Natural killer cell (primary cell): Measurements from ENCODE around the gene ZMYND19. TPM values are rescaled to one million over a fixed set of nuclear protein-coding genes. Genes with fewer than 3 reads are reported as not detected.
"Not testable (repeated sequence)": the region's sequence is repeated elsewhere in the genome, so short reads cannot be mapped to it uniquely, and the experiment has no call there.

Source experiments
- ATAC-seq, 3 donors: fragments of 150-1000 bp in 2 of 3; fragments of 200-7000 bp in 1 of 3; cut with Tn5 transposase; 1 replicate in 1 of 3; 2 replicates in 2 of 3; pipeline ENCODE4 v1.10.0; 2021; ENCODE audit warnings: mild to moderate bottlenecking in 2 of 3, moderate library complexity in 2 of 3
- DNase-seq, 2 donors: peaks; one replicate each; pipeline versions ENCODE4 v3.0.0 to v3.0.0-alpha.2; 2013 to 2021; ENCODE audit warnings: mixed read lengths in 1 of 2
- H3K27ac ChIP-seq: one replicate; pipeline ENCODE4 v1.5.1; 2013; ENCODE audit warnings: mild to moderate bottlenecking, low read length
- H3K27me3 ChIP-seq: one replicate; pipeline ENCODE4 v1.6.1; 2013; ENCODE audit warnings: low read length; ENCODE audit not compliant: control insufficient read depth, insufficient read depth
- H3K36me3 ChIP-seq: one replicate; pipeline ENCODE4 v1.6.1; 2013; ENCODE audit warnings: low read length; ENCODE audit not compliant: control insufficient read depth, insufficient read depth
- H3K4me1 ChIP-seq: one replicate; pipeline ENCODE4 v1.6.1; 2013; ENCODE audit warnings: low read length; ENCODE audit not compliant: control insufficient read depth, insufficient read depth
- H3K4me3 ChIP-seq: one replicate; pipeline ENCODE4 v1.5.1; 2013; ENCODE audit warnings: low read length
- H3K9me3 ChIP-seq: one replicate; pipeline ENCODE4 v1.6.1; 2013; ENCODE audit warnings: low read length; ENCODE audit not compliant: control insufficient read depth, insufficient read depth
- H3K27ac Mint-ChIP-seq, 2 donors: one replicate each; pipeline ENCODE4 v1.8.0; 2022; ENCODE audit warnings: mild to moderate bottlenecking in 2 of 2, mixed read lengths in 2 of 2, moderate library complexity in 1 of 2
- H3K27me3 Mint-ChIP-seq, 2 donors: one replicate each; pipeline ENCODE4 v1.8.0; 2022; ENCODE audit warnings: low read depth in 2 of 2, mixed read lengths in 2 of 2
- H3K36me3 Mint-ChIP-seq: one replicate; pipeline ENCODE4 v1.8.0; 2022; ENCODE audit warnings: mixed read lengths
- H3K4me1 Mint-ChIP-seq, 2 donors: one replicate each; pipeline ENCODE4 v1.8.0; 2022; ENCODE audit warnings: mixed read lengths in 2 of 2
- H3K4me3 Mint-ChIP-seq: one replicate; pipeline ENCODE4 v1.8.0; 2022; ENCODE audit warnings: mild to moderate bottlenecking, moderate library complexity, mixed read lengths
- H3K9me3 Mint-ChIP-seq, 2 donors: one replicate each; pipeline ENCODE4 v1.8.0; 2022; ENCODE audit warnings: mixed read lengths in 2 of 2
- CTCF ChIP-seq: fragments of 200-600 bp; IDR thresholded peaks from one replicate; pipeline ENCODE4 v1.8.0; 2022; ENCODE audit warnings: antibody characterized with exemption
- WGBS: methylation state at CpG from one replicate; pipeline ENCODE4 v1.1.7; 2013; ENCODE audit warnings: missing lambda C conversion rate; ENCODE audit not compliant: insufficient coverage; 5-methylcytosine and 5-hydroxymethylcytosine counted together
- intact Hi-C: fragments of 100-400 bp; cut with micrococcal nuclease; formaldehyde crosslinking; loops from one replicate; pipeline ENCODE4 v1.14.2; 2022
- total RNA-seq, 4 donors: library from RNA; stranded (reverse); fragments of 120-200 nt in 1 of 4; gene quantifications; one replicate each; pipeline versions ENCODE4 v1.2.3 to v1.2.4, GENCODE V29; 2013 to 2022

ZMYND19 gene
- total RNA-seq, 3 donors from 2014 or later (not counting 1 experiment from before 2014, with no cell fraction given) = 6.5 to 18.8 (median 16.3) TPM

- DNase-seq = no peak
- Mint-ChIP-seq H3K36me3 (no peaks in the 10 kb centered on the region), H3K4me1 (peaks cover 19 to 20% of the 10 kb centered on the region in 2 donors), H3K9me3 (no peaks in the 10 kb centered on the region), H3K27me3 (no peaks in the 10 kb centered on the region), H3K27ac (peak overlapping the region in 1 of 2 donors; percentile 57), H3K4me3 (no peak overlapping the region)
- no peaks in the 10 kb centered on the region for H3K36me3 ChIP-seq
- H3K4me3 ChIP-seq = no peak overlapping the region
- peaks cover 16% of the 10 kb centered on the region for H3K4me1 ChIP-seq
- no peak for ATAC-seq
- no peaks in the 10 kb centered on the region for H3K9me3 ChIP-seq
- intact Hi-C loops = no loop called here
- H3K27ac ChIP-seq = no peak overlapping the region
- no peak for TF ChIP-seq CTCF
- no peaks in the 10 kb centered on the region for H3K27me3 ChIP-seq
Measured at GRCh38 chr9:137535120-137535428, 55.2 kb downstream of the ZMYND19 start.

- TF ChIP-seq CTCF = peak; percentile 55
- DNase-seq (peak in 1 of 2 donors; percentile 59), ATAC-seq (peak; percentile 46 to 78 (median 67))
- H3K36me3 Mint-ChIP-seq = no peaks in the 10 kb centered on the region
- Histone ChIP-seq H3K4me1 (peaks cover 16% of the 10 kb centered on the region), H3K27ac (no peak overlapping the region), H3K4me3 (no peak overlapping the region), H3K27me3 (no peaks in the 10 kb centered on the region), H3K9me3 (no peaks in the 10 kb centered on the region), H3K36me3 (no peaks in the 10 kb centered on the region)
- H3K27me3 Mint-ChIP-seq = no peaks in the 10 kb centered on the region
- H3K4me1 Mint-ChIP-seq = peaks cover 19 to 20% of the 10 kb centered on the region in 2 donors
- peak overlapping the region in 1 of 2 donors; percentile 57 for H3K27ac Mint-ChIP-seq
- intact Hi-C loops = no loop called here
- H3K4me3 Mint-ChIP-seq = no peak overlapping the region
- no peaks in the 10 kb centered on the region for H3K9me3 Mint-ChIP-seq
- 57% methylated on average over 19 of the region's 19 CpGs for WGBS
Measured at GRCh38 chr9:137534256-137535119, 55.8 kb downstream of the ZMYND19 start.

- H3K4me1 ChIP-seq = peaks cover 16% of the 10 kb centered on the region
- H3K27me3 ChIP-seq, H3K9me3 ChIP-seq, H3K36me3 Mint-ChIP-seq, H3K4me3 ChIP-seq, H3K27me3 Mint-ChIP-seq, intact Hi-C loops, H3K36me3 ChIP-seq, DNase-seq, H3K4me3 Mint-ChIP-seq, H3K9me3 Mint-ChIP-seq, ATAC-seq, H3K27ac ChIP-seq, H3K27ac Mint-ChIP-seq: not testable (repeated sequence)
- WGBS = 88% methylated on average over 10 of the region's 10 CpGs
- peaks cover 19 to 20% of the 10 kb centered on the region in 2 donors for H3K4me1 Mint-ChIP-seq
Measured at GRCh38 chr9:137532891-137533468, 57.3 kb downstream of the ZMYND19 start.

Other genes with a start within 250 kb of the ZMYND19 start
- 10 to 100 TPM; 28.0 to 35.3 (median 29.6) TPM for gene EXD3, start 167.3 kb downstream of the ZMYND19 start, total RNA-seq
- 1 to 10 TPM; 4.7 to 10.0 (median 7.7) TPM for gene NOXA1, start 167.1 kb downstream of the ZMYND19 start, total RNA-seq
- gene ENTPD8, start 149.2 kb downstream of the ZMYND19 start, total RNA-seq = not detected
- 100 to 1,000 TPM in 1 of 3 donors, 10 to 100 TPM in 2; 78.1 to 111 (median 87.8) TPM for gene NSMF, start 131.2 kb downstream of the ZMYND19 start, total RNA-seq
- 1 to 10 TPM; 4.3 to 6.4 (median 4.9) TPM for gene PNPLA7, start 40.1 kb downstream of the ZMYND19 start, total RNA-seq
- gene MRPL41, start 38.6 kb downstream of the ZMYND19 start, total RNA-seq = 10 to 100 TPM; 11.5 to 17.9 (median 16.8) TPM
- 10 to 100 TPM; 39.5 to 51.0 (median 48.5) TPM for gene DPH7, start 11.6 kb downstream of the ZMYND19 start, total RNA-seq
- 100 to 1,000 TPM in 1 of 3 donors, 10 to 100 TPM in 2; 80.7 to 105 (median 92.9) TPM for gene ARRDC1, start 15.2 kb upstream of the ZMYND19 start, total RNA-seq
- gene EHMT1, start 28.5 kb upstream of the ZMYND19 start, total RNA-seq = 100 to 1,000 TPM; 173 to 200 (median 176) TPM